HepG2 (cell line): ENCODE data around the gene FOSL2.

Experiments
- GABPA ChIP-seq, 2 experiments: IDR thresholded peaks; 2 replicates each; pipeline ENCODE4 v1.6.1; 2011 to 2016; ENCODE audit warnings: low read depth in 2 of 2, low read length in 1 of 2, missing biosample characterization in 1 of 2, missing genetic modification characterization in 1 of 2
- SP1 ChIP-seq, 2 experiments: fragments of 450-650 bp in 1 of 2; sonication (generic) in 1 of 2; formaldehyde crosslinking in 1 of 2; IDR thresholded peaks; 2 replicates each; pipeline versions ENCODE4 v1.4.0 to v1.6.1; 2016 to 2020; ENCODE audit warnings: missing genetic modification reagents in 1 of 2
- TAF1 ChIP-seq: sonication (generic); formaldehyde crosslinking; IDR thresholded peaks from 2 replicates; pipeline ENCODE4 v1.4.0; 2020; ENCODE audit warnings: missing genetic modification reagents
- ZNF256 ChIP-seq: sonication (generic); formaldehyde crosslinking; conservative IDR thresholded peaks from 2 replicates; pipeline ENCODE4 v1.4.0; 2020; ENCODE audit warnings: missing genetic modification reagents
- ZNF260 ChIP-seq: sonication (generic); formaldehyde crosslinking; IDR thresholded peaks from 2 replicates; pipeline ENCODE4 v1.4.0; 2020; ENCODE audit warnings: missing genetic modification reagents, low read depth, mild to moderate bottlenecking, borderline replicate concordance
- ZNF274 ChIP-seq: sonication (generic); formaldehyde crosslinking; IDR thresholded peaks from 2 replicates; pipeline ENCODE4 v1.5.1; 2020; ENCODE audit warnings: mild to moderate bottlenecking, missing genetic modification reagents
- TF ChIP-seq, protein P1 (sequence below): sonication (generic); formaldehyde crosslinking; IDR thresholded peaks from 2 replicates; pipeline ENCODE4 v1.8.1; 2023; ENCODE audit warnings: mild to moderate bottlenecking, moderate library complexity, missing genetic modification reagents

DNA sequence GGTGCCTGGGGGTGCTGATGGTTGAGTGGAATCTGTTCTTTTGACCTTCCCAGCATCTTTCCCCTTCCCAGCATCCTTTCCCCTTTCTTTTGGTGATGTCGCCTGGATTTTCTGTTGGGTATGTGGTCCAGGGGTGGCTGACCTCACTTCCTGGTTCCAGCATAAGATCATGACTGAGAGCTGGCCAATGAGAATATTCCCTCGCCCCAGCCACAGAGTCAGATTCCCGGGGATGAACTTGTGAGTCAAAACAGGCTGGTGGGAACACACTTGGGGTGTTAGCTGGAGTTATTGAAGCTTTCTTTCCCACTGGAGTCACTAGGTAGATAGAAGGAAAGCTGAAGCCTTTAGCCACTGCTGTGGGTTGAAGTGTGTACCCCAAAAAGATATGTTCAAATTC lies 28.0 kb upstream of the FOSL2 start:
- TF ChIP-seq SP1 (IDR thresholded peaks at IDR 0.05) (no peak), SP1 (CRISPR knock-in tag; IDR thresholded peaks at IDR 0.05) (no peak), ZNF260 (CRISPR knock-in tag) (no peak), GABPA (IDR thresholded peaks at IDR 0.05; ENCODE audit: low read depth, low read length) (no peak), GABPA (CRISPR knock-in tag; IDR thresholded peaks at IDR 0.05; ENCODE audit: low read depth) (no peak), ZNF274 (CRISPR knock-in tag) (no peak), ZNF256 (CRISPR knock-in tag) (no peak), TAF1 (no peak)
- TF ChIP-seq, protein P1, sequence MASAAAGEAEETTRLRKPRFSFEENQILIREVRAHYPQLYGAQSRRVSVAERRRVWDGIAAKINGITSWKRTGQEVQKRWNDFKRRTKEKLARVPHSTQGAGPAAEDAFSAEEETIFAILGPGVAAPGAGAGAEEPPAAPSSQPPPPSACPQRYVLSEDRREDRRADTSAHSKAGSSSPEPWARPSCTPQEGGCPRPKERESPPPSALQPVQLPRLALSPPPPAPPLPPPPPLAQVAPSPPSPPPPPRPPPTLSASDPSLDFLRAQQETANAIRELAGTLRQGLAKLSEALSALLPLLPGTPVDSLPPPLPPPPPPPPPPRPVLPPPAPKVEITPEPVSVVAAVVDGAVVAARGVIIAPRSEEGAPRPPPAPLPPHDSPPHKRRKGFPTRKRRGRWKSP: no peak
